Measurements from ENCODE around the gene TRAPPC4.

Gene TRAPPC4

DNA sequence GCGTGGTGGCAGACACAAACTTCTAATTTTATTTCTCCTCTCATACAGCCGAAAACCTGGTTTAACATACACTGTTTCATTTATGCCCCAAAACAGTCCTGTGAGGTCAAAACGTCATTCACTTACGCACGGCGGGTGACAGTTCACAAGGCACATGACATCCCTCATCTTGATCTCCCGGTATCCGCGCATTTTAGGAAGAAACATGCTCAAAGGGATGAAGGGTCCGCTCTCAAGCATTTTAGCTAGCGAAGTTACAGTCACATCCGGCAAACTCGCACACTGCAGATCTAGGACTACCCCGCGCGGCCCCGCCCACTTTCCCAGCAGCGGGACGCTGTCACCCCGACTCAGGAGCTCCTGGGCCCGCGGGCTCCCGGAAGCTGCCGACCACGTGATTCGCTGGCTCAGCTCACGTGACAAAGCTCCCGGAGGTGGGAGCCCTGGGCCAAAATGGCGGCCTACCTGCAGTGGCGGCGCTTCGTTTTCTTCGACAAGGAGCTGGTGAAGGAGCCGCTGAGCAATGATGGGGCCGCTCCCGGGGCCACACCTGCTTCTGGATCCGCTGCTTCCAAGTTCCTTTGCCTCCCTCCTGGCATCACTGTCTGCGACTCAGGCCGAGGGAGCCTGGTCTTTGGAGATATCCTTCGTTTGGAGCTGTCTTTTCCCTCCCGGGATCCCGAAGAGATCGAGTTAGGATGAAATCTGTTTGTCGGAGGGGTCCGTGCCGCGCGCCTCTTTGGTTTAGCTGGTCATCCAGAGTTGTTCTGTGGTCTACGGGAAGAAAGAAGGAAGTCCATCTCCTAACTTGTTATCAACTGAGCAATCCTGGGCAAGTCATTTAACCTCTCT is 49.0 kb downstream of the TRAPPC4 start, which contains the start of gene VPS11:
VPS11 (plus strand) TSS at position 448 of the 852 bp plus-strand sequence; CDS start at position 454, 6 bp downstream.
- peak; percentile 93 for DNase-seq (ENCODE audit: low read depth, low spot score)

Measured in activated CD4-positive, CD25-positive, alpha-beta regulatory T cell treated with anti-CD3 and anti-CD28 coated beads, Interleukin-2, amount 50 U/mL, for 16 hours (primary cell).